HUES48 (cell line): ENCODE measurements around the gene NOS1.
"Not testable (repeated sequence)": the region's sequence is repeated elsewhere in the genome, so short reads cannot be mapped to it uniquely, and the experiment has no call there.

Source experiments
- H3K27ac ChIP-seq: one replicate; pipeline ENCODE4 v1.7.0; 2013; ENCODE audit warnings: low read depth, low read length, inconsistent platforms
- H3K27me3 ChIP-seq: 2 replicates; pipeline ENCODE4 v1.6.1; 2013; ENCODE audit warnings: mild to moderate bottlenecking, low read length; ENCODE audit not compliant: control insufficient read depth, insufficient read depth
- H3K36me3 ChIP-seq: 2 replicates; pipeline ENCODE4 v1.6.1; 2013; ENCODE audit warnings: low read length; ENCODE audit not compliant: control insufficient read depth, insufficient read depth
- H3K4me1 ChIP-seq: 2 replicates; pipeline ENCODE4 v1.6.1; 2013; ENCODE audit warnings: mild to moderate bottlenecking, low read length; ENCODE audit not compliant: control insufficient read depth, insufficient read depth
- H3K4me3 ChIP-seq: 2 replicates; pipeline ENCODE4 v1.5.1; 2013; ENCODE audit warnings: mild to moderate bottlenecking, low read depth, low read length
- H3K9ac ChIP-seq: 2 replicates; pipeline ENCODE4 v1.6.1; 2013; ENCODE audit warnings: mild to moderate bottlenecking, low read depth, low read length, moderate library complexity
- H3K9me3 ChIP-seq: 2 replicates; pipeline ENCODE4 v1.6.1; 2013; ENCODE audit warnings: low read length; ENCODE audit not compliant: control insufficient read depth, insufficient read depth

Gene NOS1

GRCh38 chr12:117361347-117361751, at the start of gene NOS1:
NOS1 (minus strand) TSS chr12:117361626; CDS start chr12:117331069, 30,557 bp downstream.
- H3K36me3 ChIP-seq = no peaks in the 10 kb centered on the region
- peak within 1 kb of the TSS; percentile 91 for H3K4me3 ChIP-seq
- peak within 1 kb of the TSS; percentile 29; the same call in 1 of the 2 replicates for H3K9ac ChIP-seq
- no peak within 1 kb of the TSS for H3K27ac ChIP-seq
- H3K27me3 ChIP-seq = peaks cover 79% of the 10 kb centered on the region
- no peaks in the 10 kb centered on the region for H3K9me3 ChIP-seq
- 0 out of 2 replicates have a peak, but pooled peaks cover 3% of the 10 kb centered on the region for H3K4me1 ChIP-seq

- Histone ChIP-seq H3K27me3 (no peaks in the 10 kb centered on the region), H3K9me3 (no peaks in the 10 kb centered on the region), H3K4me1 (peaks cover 10% of the 10 kb centered on the region), H3K9ac (no peak overlapping the region), H3K27ac (no peak overlapping the region), H3K4me3 (no peak overlapping the region), H3K36me3 (no peaks in the 10 kb centered on the region)
Observed at GRCh38 chr12:117409286-117409685, 47.9 kb upstream of the NOS1 start.

GRCh38 chr12:117408161-117408791, 46.9 kb upstream of the NOS1 start:
- Histone ChIP-seq H3K27ac (no peak overlapping the region), H3K36me3 (no peaks in the 10 kb centered on the region), H3K9me3 (no peaks in the 10 kb centered on the region), H3K4me1 (peaks cover 10% of the 10 kb centered on the region), H3K27me3 (no peaks in the 10 kb centered on the region), H3K9ac (peak overlapping the region; percentile 31; the same call in 1 of the 2 replicates), H3K4me3 (no peak overlapping the region)

- Histone ChIP-seq H3K4me3 (no peak overlapping the region), H3K4me1 (peaks cover 10% of the 10 kb centered on the region), H3K27ac (no peak overlapping the region), H3K9me3 (no peaks in the 10 kb centered on the region), H3K27me3 (no peaks in the 10 kb centered on the region), H3K9ac (no peak overlapping the region), H3K36me3 (no peaks in the 10 kb centered on the region)
Observed at GRCh38 chr12:117404940-117405339, 43.5 kb upstream of the NOS1 start.

- no peaks in the 10 kb centered on the region for H3K36me3 ChIP-seq
- no peak overlapping the region for H3K9ac ChIP-seq
- no peaks in the 10 kb centered on the region for H3K27me3 ChIP-seq
- no peak overlapping the region for H3K4me3 ChIP-seq
- H3K4me1 ChIP-seq = peaks cover 10% of the 10 kb centered on the region
- H3K9me3 ChIP-seq = no peaks in the 10 kb centered on the region
- no peak overlapping the region for H3K27ac ChIP-seq
Observed at GRCh38 chr12:117404203-117404853, 42.9 kb upstream of the NOS1 start.

- peaks cover 10% of the 10 kb centered on the region for H3K4me1 ChIP-seq
- H3K36me3 ChIP-seq = no peaks in the 10 kb centered on the region
- H3K27me3 ChIP-seq = no peaks in the 10 kb centered on the region
- H3K27ac ChIP-seq = no peak overlapping the region
- H3K9me3 ChIP-seq = no peaks in the 10 kb centered on the region
- H3K4me3 ChIP-seq = no peak overlapping the region
- no peak overlapping the region for H3K9ac ChIP-seq
Observed at GRCh38 chr12:117403586-117404139, 42.2 kb upstream of the NOS1 start.

- Histone ChIP-seq H3K27me3 (no peaks in the 10 kb centered on the region), H3K4me3 (no peak overlapping the region)
Observed at GRCh38 chr12:117402363-117402762, 40.9 kb upstream of the NOS1 start.

GRCh38 chr12:117400912-117401311, 39.5 kb upstream of the NOS1 start:
- no peaks in the 10 kb centered on the region for H3K27me3 ChIP-seq
- H3K27ac ChIP-seq = no peak overlapping the region
- no peaks in the 10 kb centered on the region for H3K36me3 ChIP-seq
- no peak overlapping the region for H3K9ac ChIP-seq
- H3K9me3 ChIP-seq = no peaks in the 10 kb centered on the region
- H3K4me3 ChIP-seq = no peak overlapping the region
- no peaks in the 10 kb centered on the region for H3K4me1 ChIP-seq

More at GRCh38 chr12:117402363-117402762, 40.9 kb upstream of the NOS1 start:
- no peak overlapping the region for H3K27ac ChIP-seq
- H3K9ac ChIP-seq = no peak overlapping the region
- no peaks in the 10 kb centered on the region for H3K4me1 ChIP-seq
- H3K36me3 ChIP-seq = no peaks in the 10 kb centered on the region
- H3K9me3 ChIP-seq = no peaks in the 10 kb centered on the region

- not testable (repeated sequence) for H3K9me3 ChIP-seq, H3K27ac ChIP-seq, H3K36me3 ChIP-seq, H3K27me3 ChIP-seq, H3K9ac ChIP-seq, H3K4me3 ChIP-seq, H3K4me1 ChIP-seq
Observed at GRCh38 chr12:117398482-117398881, 37.1 kb upstream of the NOS1 start.

- Histone ChIP-seq H3K4me3 (no peak overlapping the region), H3K9ac (no peak overlapping the region), H3K27ac (no peak overlapping the region), H3K27me3 (no peaks in the 10 kb centered on the region), H3K4me1 (no peaks in the 10 kb centered on the region), H3K9me3 (no peaks in the 10 kb centered on the region), H3K36me3 (no peaks in the 10 kb centered on the region)
Observed at GRCh38 chr12:117395766-117396165, 34.3 kb upstream of the NOS1 start.

GRCh38 chr12:117394491-117394890, 33.1 kb upstream of the NOS1 start:
- Histone ChIP-seq H3K4me1 (no peaks in the 10 kb centered on the region), H3K36me3 (no peaks in the 10 kb centered on the region), H3K27ac (no peak overlapping the region), H3K27me3 (no peaks in the 10 kb centered on the region), H3K9ac (no peak overlapping the region), H3K9me3 (no peaks in the 10 kb centered on the region), H3K4me3 (no peak overlapping the region)
